Neuronal stem cell (in vitro differentiated cells): ENCODE results near the gene SGPP2. TPM values are rescaled to one million over a fixed set of nuclear protein-coding genes. Genes with fewer than 3 reads are reported as not detected.

Source experiments
- DNase-seq: peaks from one replicate; pipeline ENCODE4 v3.0.0-alpha.2; 2013; ENCODE audit warnings: low spot score
- H2AFZ ChIP-seq: one replicate; pipeline ENCODE4 v1.6.1; 2013; ENCODE audit warnings: mild to moderate bottlenecking, low read length, inconsistent platforms
- H2AK5ac ChIP-seq: 2 replicates; pipeline ENCODE4 v1.6.1; 2013; ENCODE audit warnings: low read depth, mild to moderate bottlenecking, inconsistent platforms, low read length, moderate library complexity, mixed read lengths
- H2BK120ac ChIP-seq: 2 replicates; pipeline ENCODE4 v1.6.1; 2013; ENCODE audit warnings: low read depth, mild to moderate bottlenecking, inconsistent platforms, low read length, moderate library complexity, mixed read lengths
- H2BK12ac ChIP-seq: one replicate; pipeline ENCODE4 v1.6.1; 2013; ENCODE audit warnings: low read length, inconsistent platforms
- H2BK15ac ChIP-seq: 2 replicates; pipeline ENCODE4 v1.6.1; 2013; ENCODE audit warnings: mild to moderate bottlenecking, low read length, inconsistent platforms, mixed read lengths
- H2BK5ac ChIP-seq: one replicate; pipeline ENCODE4 v1.6.1; 2013; ENCODE audit warnings: inconsistent platforms, mild to moderate bottlenecking, low read length, moderate library complexity
- H3K14ac ChIP-seq: one replicate; pipeline ENCODE4 v1.6.1; 2013; ENCODE audit warnings: low read length, inconsistent platforms
- H3K18ac ChIP-seq: 2 replicates; pipeline ENCODE4 v1.6.1; 2013; ENCODE audit warnings: low read length, inconsistent platforms
- H3K23ac ChIP-seq: 2 replicates; pipeline ENCODE4 v1.6.1; 2013; ENCODE audit warnings: low read depth, mild to moderate bottlenecking, mixed read lengths, low read length, inconsistent platforms; ENCODE audit not compliant: poor library complexity
- H3K27ac ChIP-seq: replicated peaks from 3 replicates; pipeline ENCODE4 v1.5.1; 2013; ENCODE audit warnings: low read length, inconsistent platforms
- H3K27me3 ChIP-seq, 3 experiments: 2 replicates each; pipeline ENCODE4 v1.6.1; 2013; ENCODE audit warnings: low read length in 3 of 3, mild to moderate bottlenecking in 2 of 3, inconsistent platforms in 1 of 3, low read depth in 1 of 3, mixed read lengths in 1 of 3, moderate library complexity in 1 of 3; ENCODE audit not compliant: control insufficient read depth in 3 of 3, insufficient read depth in 3 of 3
- H3K36me3 ChIP-seq, 2 donors: replicated peaks in 1 of 2; 2 replicates each; pipeline ENCODE4 v1.6.1; 2013; ENCODE audit warnings: low read length in 2 of 2; ENCODE audit not compliant: control insufficient read depth in 2 of 2, insufficient read depth in 2 of 2
- H3K4ac ChIP-seq: 2 replicates; pipeline ENCODE4 v1.6.1; 2013; ENCODE audit warnings: inconsistent platforms, mild to moderate bottlenecking, low read length, moderate library complexity
- H3K4me1 ChIP-seq, 2 donors: 1 replicate in 1 of 2; 2 replicates in 1 of 2; pipeline ENCODE4 v1.6.1; 2013; ENCODE audit warnings: low read length in 2 of 2, low read depth in 1 of 2; ENCODE audit not compliant: control insufficient read depth in 2 of 2, insufficient read depth in 1 of 2
- H3K4me2 ChIP-seq: one replicate; pipeline ENCODE4 v1.6.1; 2013; ENCODE audit warnings: mild to moderate bottlenecking, low read length, inconsistent platforms; ENCODE audit not compliant: insufficient read depth, poor library complexity, severe bottlenecking
- H3K4me3 ChIP-seq, 2 donors: 2 replicates each; pipeline ENCODE4 v1.5.1; 2013; ENCODE audit warnings: low read length in 2 of 2, mild to moderate bottlenecking in 2 of 2, inconsistent platforms in 1 of 2, moderate library complexity in 1 of 2
- H3K79me1 ChIP-seq: one replicate; pipeline ENCODE4 v1.6.1; 2013; ENCODE audit warnings: low read depth, mild to moderate bottlenecking, inconsistent platforms, low read length, moderate library complexity
- H3K9ac ChIP-seq: one replicate; pipeline ENCODE4 v1.6.1; 2013; ENCODE audit warnings: mild to moderate bottlenecking, low read depth, low read length, inconsistent platforms; ENCODE audit not compliant: poor library complexity
- H3K9me3 ChIP-seq, 2 donors: replicated peaks in 1 of 2; 2 replicates each; pipeline versions ENCODE3 to v1.6.1; 2013; ENCODE audit warnings: low read length in 2 of 2, mild to moderate bottlenecking in 2 of 2, inconsistent platforms in 1 of 2, low read depth in 1 of 2, mixed read lengths in 1 of 2, moderate library complexity in 1 of 2; ENCODE audit not compliant: control insufficient read depth in 2 of 2, insufficient read depth in 1 of 2
- H4K8ac ChIP-seq: one replicate; pipeline ENCODE4 v1.6.1; 2013; ENCODE audit warnings: low read depth, mild to moderate bottlenecking, inconsistent platforms, low read length, moderate library complexity
- H4K91ac ChIP-seq: one replicate; pipeline ENCODE4 v1.6.1; 2013; ENCODE audit warnings: low read length, low read depth, mild to moderate bottlenecking, inconsistent platforms; ENCODE audit not compliant: poor library complexity
- WGBS, 2 donors: extraction: QIAGEN DNeasy Blood & Tissue Kit; methylation state at CpG; one replicate each; pipeline ENCODE4 v1.1.7; 2013; ENCODE audit warnings: missing lambda C conversion rate in 2 of 2, mixed read lengths in 1 of 2; ENCODE audit not compliant: insufficient read length in 2 of 2, insufficient replicate concordance in 1 of 2; ENCODE audit errors: extremely low coverage in 2 of 2; 5-methylcytosine and 5-hydroxymethylcytosine counted together
- small RNA-seq: library from polyadenylated mRNA; stranded (forward); fragments of <200 nt; extraction: miRNeasy Mini kit (QIAGEN cat#:217004); gene quantifications from one replicate; pipeline ENCODE3, GENCODE V24; 2013; ENCODE audit not compliant: insufficient read depth

Gene SGPP2

GRCh38 chr2:222606306-222606705, 182.0 kb downstream of the SGPP2 start:
- Histone ChIP-seq H3K79me1 (no peaks in the 10 kb centered on the region), H2BK15ac (no peak overlapping the region), H4K8ac (no peak overlapping the region), H3K27me3 (no peaks in the 10 kb centered on the region), H3K4me1 (no peaks in the 10 kb centered on the region), H3K4ac (no peak overlapping the region), H3K9me3 (no peaks in the 10 kb centered on the region), H2BK120ac (no peak overlapping the region), H2AFZ (no peak overlapping the region), H3K4me2 (no peak overlapping the region), H3K18ac (no peak overlapping the region), H2BK5ac (no peak overlapping the region), H3K4me3 (no peak overlapping the region), H3K27ac (no peak overlapping the region), H2AK5ac (no peak overlapping the region), H3K23ac (no peak overlapping the region), H3K36me3 (peaks cover 0 to 60% of the 10 kb centered on the region in 2 donors), H4K91ac (no peak overlapping the region), H3K9ac (no peak overlapping the region), H2BK12ac (no peak overlapping the region), H3K14ac (no peak overlapping the region)
- no peak for DNase-seq
- WGBS, 2 donors = no CpG with 5 or more reads among the region's 3 CpGs

- no peak overlapping the region for H3K14ac ChIP-seq
- no peak overlapping the region for H2BK15ac ChIP-seq
- no peak overlapping the region for H2BK5ac ChIP-seq
- no peak overlapping the region for H3K4me3 ChIP-seq
- H3K36me3 ChIP-seq = peaks cover 6 to 67% of the 10 kb centered on the region in 2 donors
- no peaks in the 10 kb centered on the region for H3K79me1 ChIP-seq
- no peak overlapping the region for H3K23ac ChIP-seq
- H3K4ac ChIP-seq = no peak overlapping the region
- no peak overlapping the region for H2AFZ ChIP-seq
- no peaks in the 10 kb centered on the region for H3K9me3 ChIP-seq
- H3K4me1 ChIP-seq = no peaks in the 10 kb centered on the region
- H2AK5ac ChIP-seq = no peak overlapping the region
- H3K9ac ChIP-seq = no peak overlapping the region
- H3K27me3 ChIP-seq = no peaks in the 10 kb centered on the region
- no peak overlapping the region for H2BK120ac ChIP-seq
- no peak overlapping the region for H2BK12ac ChIP-seq
- no peak overlapping the region for H4K91ac ChIP-seq
- no peak for DNase-seq
- no peak overlapping the region for H3K4me2 ChIP-seq
- WGBS, 2 donors = no CpG with 5 or more reads among the region's 4 CpGs
- no peak overlapping the region for H3K18ac ChIP-seq
- H3K27ac ChIP-seq = no peak overlapping the region
- H4K8ac ChIP-seq = no peak overlapping the region
Measured at GRCh38 chr2:222608081-222608480, 183.7 kb downstream of the SGPP2 start.

- no peaks in the 10 kb centered on the region for H3K27me3 ChIP-seq
- no peak overlapping the region for H2AFZ ChIP-seq
- no peak overlapping the region for H3K18ac ChIP-seq
- H3K9ac ChIP-seq = no peak overlapping the region
- no peak overlapping the region for H4K91ac ChIP-seq
- DNase-seq = no peak
- peaks cover 6 to 69% of the 10 kb centered on the region in 2 donors for H3K36me3 ChIP-seq
- no peak overlapping the region for H2BK15ac ChIP-seq
- H3K4me2 ChIP-seq = no peak overlapping the region
- no peaks in the 10 kb centered on the region for H3K9me3 ChIP-seq
- no CpG with 5 or more reads among the region's 3 CpGs for WGBS, 2 donors
- no peak overlapping the region for H2BK120ac ChIP-seq
- no peak overlapping the region for H2AK5ac ChIP-seq
- no peak overlapping the region for H3K14ac ChIP-seq
- H3K79me1 ChIP-seq = no peaks in the 10 kb centered on the region
- H2BK12ac ChIP-seq = no peak overlapping the region
- no peak overlapping the region for H3K23ac ChIP-seq
- H3K4me3 ChIP-seq = no peak overlapping the region
- no peak overlapping the region for H2BK5ac ChIP-seq
- no peak overlapping the region for H3K4ac ChIP-seq
- H3K27ac ChIP-seq = no peak overlapping the region
- no peak overlapping the region for H4K8ac ChIP-seq
- H3K4me1 ChIP-seq = no peaks in the 10 kb centered on the region
Measured at GRCh38 chr2:222609381-222609780, 185.0 kb downstream of the SGPP2 start.

Small RNA genes within 50 kb of the gene (small RNA-seq; reads per million reads assigned to genes)
- gene RF00019 (not detected), gene RNU6-619P (not detected)
